GM12864 (cell line): ENCODE measurements around the gene BBS7.
A peak's percentile ranks its signal among the peaks of the same experiment; 100 is the strongest.

Experiments used
- DNase-seq: peaks from one replicate; pipeline ENCODE4 v3.0.0-alpha.2; 2011; ENCODE audit warnings: low read depth
- H3K4me3 ChIP-seq: 2 replicates; pipeline ENCODE4 v1.5.1; 2011; ENCODE audit warnings: mild to moderate bottlenecking, low read depth, low read length, control low read depth
- CTCF ChIP-seq: IDR thresholded peaks from 2 replicates; pipeline ENCODE4 v1.5.1; 2011; ENCODE audit warnings: low read depth, mild to moderate bottlenecking, moderate library complexity, low read length, control low read depth, inconsistent platforms; ENCODE audit errors: missing control alignments

BBS7 gene

GRCh38 chr4:121801715-121802075, 68.6 kb downstream of the BBS7 start:
- no peak for TF ChIP-seq CTCF
- DNase-seq = no peak
- H3K4me3 ChIP-seq = peak overlapping the region; percentile 77

GRCh38 chr4:121800961-121801714, 69.1 kb downstream of the BBS7 start, which contains the start of gene EXOSC9:
Gene EXOSC9, plus strand, starts transcription at chr4:121801323. Its CDS starts 102 bp downstream, at chr4:121801425.
- H3K4me3 ChIP-seq = peak within 1 kb of the TSS; percentile 77
- no peak for TF ChIP-seq CTCF
- DNase-seq = peak; percentile 87

- H3K4me3 ChIP-seq = peak overlapping the region; percentile 77
- DNase-seq = no peak
- no peak for TF ChIP-seq CTCF
These were observed 69.7 kb downstream of the BBS7 start for GRCh38 chr4:121800638-121800960.

DNA sequence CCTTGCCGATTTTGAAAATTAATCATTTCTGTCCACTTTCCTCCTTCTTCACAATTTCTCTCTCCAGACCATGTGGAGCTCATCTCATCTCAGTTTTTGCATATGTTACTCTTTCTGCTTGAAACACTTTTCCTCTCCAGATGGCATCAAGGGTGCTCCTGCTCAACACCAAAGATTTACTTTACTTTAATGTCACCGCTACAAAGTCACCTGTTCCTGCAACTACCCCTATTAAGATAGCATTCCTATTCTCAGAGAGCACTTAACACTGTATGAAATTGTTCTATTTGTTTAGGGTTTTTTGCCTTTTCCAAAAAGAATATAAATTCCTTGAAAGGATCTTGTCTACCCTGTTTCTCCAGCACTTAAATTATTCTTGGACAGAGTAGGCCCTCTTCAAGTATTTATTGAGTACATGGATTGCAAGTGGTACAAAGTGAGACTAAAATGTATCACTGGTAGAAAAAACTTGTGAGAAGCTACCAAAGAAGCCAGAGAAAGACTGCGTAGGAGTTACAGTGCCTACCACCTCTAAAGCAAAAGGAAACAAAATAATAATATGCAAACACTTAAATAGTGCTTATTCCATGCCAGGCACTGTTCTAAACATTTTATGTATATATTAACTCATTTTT, 70.3 kb downstream of the BBS7 start:
- no peak for TF ChIP-seq CTCF
- DNase-seq = no peak
- H3K4me3 ChIP-seq = peak overlapping the region; percentile 77; the same call in 1 of the 2 replicates

DNA sequence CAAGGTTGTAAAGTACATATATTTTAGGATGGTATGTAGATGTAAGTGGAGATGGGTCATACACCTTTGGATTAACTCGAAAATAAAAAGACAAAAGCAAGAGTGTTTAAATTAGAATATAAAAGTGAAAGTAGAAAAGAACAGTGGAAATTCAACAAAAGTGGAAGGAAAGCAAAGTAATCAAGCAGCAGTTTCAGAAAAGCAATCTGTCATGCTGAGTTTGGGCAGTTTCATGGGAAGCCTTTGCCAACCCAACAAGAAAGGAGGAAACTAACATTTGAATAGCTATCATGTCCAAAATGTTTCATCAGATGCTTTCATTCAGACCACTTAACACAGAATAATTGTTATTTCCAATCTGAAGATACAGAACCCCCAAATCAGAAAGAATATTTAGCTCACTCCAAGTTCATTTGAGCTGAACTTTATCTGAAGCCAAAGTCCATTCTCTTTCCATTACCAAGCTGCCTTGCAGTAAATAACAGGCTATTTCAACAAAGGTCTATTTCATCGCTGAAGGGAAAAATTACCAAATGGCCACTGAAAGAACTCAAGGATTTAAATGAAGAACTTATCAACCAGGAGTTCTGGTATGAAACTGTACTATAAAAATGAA, 71.0 kb downstream of the BBS7 start:
- no peak for DNase-seq
- TF ChIP-seq CTCF = no peak
- no peak overlapping the region for H3K4me3 ChIP-seq

- H3K4me3 ChIP-seq = no peak overlapping the region
- no peak for DNase-seq
- no peak for TF ChIP-seq CTCF
These were observed 74.0 kb downstream of the BBS7 start for GRCh38 chr4:121796283-121796682.
